ENCODE data around the gene ARMC5. TPM values are rescaled to one million over a fixed set of nuclear protein-coding genes. Genes with fewer than 3 reads are reported as not detected.
"Not testable (repeated sequence)": the region's sequence is repeated elsewhere in the genome, so short reads cannot be mapped to it uniquely, and the experiment has no call there.

Gene ARMC5
- total and polyA plus RNA-seq, 4 experiments from 2014 or later, result 4.3 to 7.0 (median 6.3) TPM

DNA sequence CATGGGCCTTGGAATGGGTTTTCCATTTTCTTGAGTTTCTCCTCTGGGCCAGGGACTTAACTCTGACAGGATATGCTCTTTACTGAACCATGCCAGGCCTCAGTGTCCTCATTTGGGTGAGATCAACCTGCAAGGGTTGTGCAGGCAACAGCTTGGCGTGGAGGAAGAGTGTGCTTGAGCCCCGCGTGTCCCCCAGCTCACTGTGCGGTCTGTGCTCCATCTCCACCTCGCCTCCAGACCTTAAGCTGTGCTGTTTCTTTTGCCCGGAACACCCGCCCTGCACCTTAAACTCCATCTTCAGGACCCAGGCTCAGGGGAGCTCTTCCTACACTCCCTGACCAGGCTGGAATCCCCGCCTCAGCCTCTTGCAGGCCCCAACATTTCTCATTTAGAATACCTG lies 39.2 kb downstream of the ARMC5 start:
- no peak overlapping the region for H3K27ac ChIP-seq (ENCODE audit: low read depth, low read length)
- peaks cover 0 to 12% (median 2%) of the 10 kb centered on the region in 4 donors for H3K4me1 Mint-ChIP-seq
- H3K4me1 ChIP-seq (ENCODE audit: insufficient read depth, low read length), result no peaks in the 10 kb centered on the region
- peaks cover 22 to 44% of the 10 kb centered on the region in 2 donors for H3K36me3 Mint-ChIP-seq
- peak overlapping the region in 1 of 7 donors; percentile 29 for H3K27ac Mint-ChIP-seq
- CTCF ChIA-PET (ENCODE audit: partially characterized antibody), result interaction anchor here (1.2 kb wide), 1 partner anchor 38 kb away, joined by 5 read pairs; no protein-coding TSS in a partner anchor
- POLR2A ChIA-PET (ENCODE audit: partially characterized antibody), result interaction anchor here (1.1 to 4.0 kb wide), 2 partner anchors 8 to 10 kb away, joined by 3 to 15 read pairs; partner anchors contain the start of gene RUSF1
- peaks cover 23% of the 10 kb centered on the region for H3K36me3 ChIP-seq (ENCODE audit: insufficient read depth, low read length)
- intact Hi-C loops (cut with micrococcal nuclease), result no loop called here
- no peaks in the 10 kb centered on the region for H3K27me3 Mint-ChIP-seq
- no peaks in the 10 kb centered on the region for H3K9me3 ChIP-seq (ENCODE audit: control insufficient read depth in 1 of 2, low read length in 2 of 2)
- H3K4me3 ChIP-seq (ENCODE audit: low read length in 2 of 2), result no peak overlapping the region
- H3K27me3 ChIP-seq (ENCODE audit: insufficient read depth, low read length), result no peaks in the 10 kb centered on the region
- no peak overlapping the region for H3K4me3 Mint-ChIP-seq
- H3K9me3 Mint-ChIP-seq, result no peaks in the 10 kb centered on the region
- DNase-seq, result no peak

DNA sequence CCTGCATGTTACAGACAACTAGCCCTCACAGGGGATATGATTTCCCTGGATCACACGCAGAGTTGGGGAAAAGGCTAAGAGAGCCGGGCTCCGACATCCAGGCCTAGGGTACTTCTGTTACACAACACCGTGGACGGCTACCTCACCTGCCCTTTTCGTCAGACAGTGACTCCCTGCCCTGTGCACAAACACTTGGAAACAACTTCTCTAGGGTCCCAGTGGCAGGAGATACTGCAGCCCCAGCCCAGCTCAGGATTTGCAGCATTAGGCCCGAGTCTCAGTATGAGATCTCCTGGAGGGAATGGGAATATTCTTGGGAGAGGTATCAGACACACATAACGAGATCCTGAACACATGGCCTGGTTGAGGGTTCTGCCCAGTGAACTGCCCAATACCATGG lies 40.6 kb downstream of the ARMC5 start:
- no peak overlapping the region for H3K27ac ChIP-seq (ENCODE audit: low read depth, low read length)
- no peak overlapping the region for H3K27ac Mint-ChIP-seq
- H3K4me3 Mint-ChIP-seq, result no peak overlapping the region
- ChIA-PET CTCF (ENCODE audit: partially characterized antibody) (interaction anchor here (1.0 kb wide), 1 partner anchor 39 kb away, joined by 3 read pairs; no protein-coding TSS in a partner anchor), POLR2A (ENCODE audit: partially characterized antibody) (interaction anchor here (1.4 to 4.0 kb wide), 2 partner anchors 8 to 12 kb away, joined by 6 to 15 read pairs; partner anchors contain the start of gene RUSF1)
- no peaks in the 10 kb centered on the region for H3K27me3 Mint-ChIP-seq
- peaks cover 22 to 48% of the 10 kb centered on the region in 2 donors for H3K36me3 Mint-ChIP-seq
- peaks cover 23% of the 10 kb centered on the region for H3K36me3 ChIP-seq (ENCODE audit: insufficient read depth, low read length)
- no peaks in the 10 kb centered on the region for H3K9me3 Mint-ChIP-seq
- H3K4me3 ChIP-seq (ENCODE audit: low read length in 2 of 2), result no peak overlapping the region
- intact Hi-C loops (cut with micrococcal nuclease), result no loop called here
- H3K4me1 Mint-ChIP-seq, result peaks cover 3 to 12% (median 5%) of the 10 kb centered on the region in 4 donors
- no peaks in the 10 kb centered on the region for H3K9me3 ChIP-seq (ENCODE audit: control insufficient read depth in 1 of 2, low read length in 2 of 2)
- H3K4me1 ChIP-seq (ENCODE audit: insufficient read depth, low read length), result no peaks in the 10 kb centered on the region
- no peak for DNase-seq
- H3K27me3 ChIP-seq (ENCODE audit: insufficient read depth, low read length), result no peaks in the 10 kb centered on the region

DNA sequence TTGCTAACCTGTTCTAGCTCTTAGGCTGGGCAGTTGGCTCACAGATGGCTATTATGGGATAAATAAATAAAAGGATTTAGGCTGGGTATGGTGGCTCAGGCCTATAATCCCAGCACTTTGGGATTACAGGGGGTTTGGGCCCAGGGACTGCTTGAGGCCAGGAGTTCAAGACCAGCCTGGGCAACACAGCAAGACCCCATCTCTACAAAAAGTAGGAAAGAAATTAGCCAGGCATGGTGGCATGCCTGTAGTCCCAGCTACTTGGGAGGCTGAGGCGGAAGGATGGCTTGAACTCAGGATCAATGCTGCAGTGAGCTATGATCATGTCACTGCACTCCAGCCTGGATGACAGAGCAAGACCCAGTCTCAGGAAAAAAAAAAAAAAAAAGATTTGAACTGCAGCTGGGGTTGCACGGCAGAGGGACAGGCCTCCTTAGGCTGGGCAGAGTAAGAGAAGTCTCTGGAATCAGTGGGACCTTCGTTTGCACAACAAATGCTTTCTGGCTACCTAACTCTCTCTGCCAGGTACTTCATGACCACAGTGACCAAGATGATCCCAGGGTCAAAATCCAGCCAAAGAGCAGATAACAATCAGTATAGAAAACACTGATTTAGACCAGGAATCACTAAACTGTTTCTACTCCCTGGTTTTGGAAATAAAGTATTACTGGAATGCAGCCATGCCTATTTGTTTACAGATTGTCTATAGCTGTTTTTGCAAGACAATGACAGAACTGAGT lies 42.1 kb downstream of the ARMC5 start:
- peak overlapping the region in 2 of 7 donors; percentile 7 to 61 for H3K27ac Mint-ChIP-seq
- H3K4me1 Mint-ChIP-seq, result peaks cover 7 to 27% (median 17%) of the 10 kb centered on the region in 4 donors
- POLR2A ChIA-PET (ENCODE audit: partially characterized antibody), result interaction anchor here (0.9 to 1.4 kb wide), 3 partner anchors 9 to 42 kb away, joined by 3 to 6 read pairs (median 3); partner anchors contain the start of gene ARMC5
- no peaks in the 10 kb centered on the region for H3K9me3 Mint-ChIP-seq
- H3K27me3 Mint-ChIP-seq, result no peaks in the 10 kb centered on the region
- H3K4me3 ChIP-seq (ENCODE audit: low read length in 2 of 2), result no peak overlapping the region
- H3K27ac ChIP-seq (ENCODE audit: low read depth, low read length), result no peak overlapping the region
- no peak overlapping the region for H3K4me3 Mint-ChIP-seq
- H3K36me3 Mint-ChIP-seq, result peaks cover 22 to 47% of the 10 kb centered on the region in 2 donors
- peaks cover 7% of the 10 kb centered on the region for H3K4me1 ChIP-seq (ENCODE audit: insufficient read depth, low read length)
- H3K36me3 ChIP-seq (ENCODE audit: insufficient read depth, low read length), result peaks cover 23% of the 10 kb centered on the region
- DNase-seq, result no peak
- CTCF ChIA-PET (ENCODE audit: partially characterized antibody), result interaction anchor here (0.8 to 1.0 kb wide), 2 partner anchors 16 to 43 kb away, joined by 3 read pairs; no protein-coding TSS in a partner anchor
- no peaks in the 10 kb centered on the region for H3K9me3 ChIP-seq (ENCODE audit: control insufficient read depth in 1 of 2, low read length in 2 of 2)
- no peaks in the 10 kb centered on the region for H3K27me3 ChIP-seq (ENCODE audit: insufficient read depth, low read length)
- intact Hi-C loops (cut with micrococcal nuclease), result no loop called here

DNA sequence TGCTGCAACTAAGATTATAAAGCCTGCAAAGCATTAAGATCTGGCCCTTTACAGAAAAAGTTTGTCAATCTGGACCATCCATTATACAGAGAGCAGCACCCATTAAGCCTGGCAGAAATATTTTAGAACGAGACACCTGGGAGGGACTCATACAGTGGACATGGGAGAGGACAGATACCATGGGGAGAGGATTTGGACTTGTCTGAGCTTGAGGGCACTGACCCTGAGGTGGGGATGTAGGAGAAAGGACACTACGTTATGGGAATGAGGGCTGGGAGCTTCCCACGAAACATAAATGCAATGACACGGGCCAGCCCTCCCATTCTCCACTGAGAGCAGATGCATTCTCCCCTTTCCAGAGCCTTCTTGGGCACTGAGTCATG lies 42.7 kb downstream of the ARMC5 start:
- peaks cover 23% of the 10 kb centered on the region for H3K36me3 ChIP-seq (ENCODE audit: insufficient read depth, low read length)
- peak overlapping the region in 2 of 7 donors; percentile 7 to 61 for H3K27ac Mint-ChIP-seq
- no peak overlapping the region for H3K27ac ChIP-seq (ENCODE audit: low read depth, low read length)
- no peak overlapping the region for H3K4me3 ChIP-seq (ENCODE audit: low read length in 2 of 2)
- no peaks in the 10 kb centered on the region for H3K9me3 ChIP-seq (ENCODE audit: control insufficient read depth in 1 of 2, low read length in 2 of 2)
- peaks cover 22 to 47% of the 10 kb centered on the region in 2 donors for H3K36me3 Mint-ChIP-seq
- CTCF ChIA-PET (ENCODE audit: partially characterized antibody), result interaction anchor here (1.4 kb wide), 1 partner anchor 59 kb away, joined by 3 read pairs; the partner anchor contains the start of gene ZNF843
- peaks cover 8 to 30% (median 20%) of the 10 kb centered on the region in 4 donors for H3K4me1 Mint-ChIP-seq
- H3K9me3 Mint-ChIP-seq, result no peaks in the 10 kb centered on the region
- no peak overlapping the region for H3K4me3 Mint-ChIP-seq
- intact Hi-C loops (cut with micrococcal nuclease), result no loop called here
- POLR2A ChIA-PET (ENCODE audit: partially characterized antibody), result interaction anchor here (1.0 kb wide), 1 partner anchor 9 kb away, joined by 3 read pairs; no protein-coding TSS in a partner anchor
- H3K27me3 ChIP-seq (ENCODE audit: insufficient read depth, low read length), result no peaks in the 10 kb centered on the region
- DNase-seq, result no peak
- peaks cover 13% of the 10 kb centered on the region for H3K4me1 ChIP-seq (ENCODE audit: insufficient read depth, low read length)
- H3K27me3 Mint-ChIP-seq, result no peaks in the 10 kb centered on the region

DNA sequence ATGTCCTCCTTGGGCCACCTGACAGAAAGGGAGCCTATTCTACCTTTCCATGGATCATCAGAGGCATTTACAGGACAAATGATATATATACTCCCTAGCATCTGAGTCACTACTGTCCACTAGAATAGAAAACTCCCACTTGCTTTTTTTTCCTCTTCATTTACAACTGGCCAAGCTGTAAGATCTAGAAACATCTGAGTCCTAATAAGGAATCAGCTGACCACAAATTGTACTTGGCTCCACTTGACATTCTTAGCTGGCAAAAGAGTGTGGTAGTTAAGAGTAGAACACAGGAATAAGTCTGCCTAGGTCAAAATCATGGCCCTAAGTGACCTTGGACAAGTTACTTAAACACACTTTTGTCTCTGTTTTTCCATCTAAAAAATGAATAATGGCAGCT lies 43.7 kb downstream of the ARMC5 start:
- Histone ChIP-seq H3K36me3 (ENCODE audit: insufficient read depth, low read length) (peaks cover 19% of the 10 kb centered on the region), H3K4me1 (ENCODE audit: insufficient read depth, low read length) (peaks cover 20% of the 10 kb centered on the region), H3K27ac (ENCODE audit: low read depth, low read length) (no peak overlapping the region), H3K9me3 (ENCODE audit: control insufficient read depth in 1 of 2, low read length in 2 of 2) (no peaks in the 10 kb centered on the region), H3K27me3 (ENCODE audit: insufficient read depth, low read length) (no peaks in the 10 kb centered on the region), H3K4me3 (ENCODE audit: low read length in 2 of 2) (no peak overlapping the region)
- Mint-ChIP-seq H3K27ac (peak overlapping the region in 2 of 7 donors; percentile 43 to 82), H3K27me3 (no peaks in the 10 kb centered on the region), H3K9me3 (no peaks in the 10 kb centered on the region), H3K4me1 (peaks cover 13 to 39% (median 27%) of the 10 kb centered on the region in 4 donors), H3K36me3 (peaks cover 12 to 45% of the 10 kb centered on the region in 2 donors), H3K4me3 (no peak overlapping the region)
- CTCF ChIA-PET (ENCODE audit: partially characterized antibody), result interaction anchor here (1.4 kb wide), 1 partner anchor 60 kb away, joined by 3 read pairs; the partner anchor contains the start of gene ZNF843
- POLR2A ChIA-PET (ENCODE audit: partially characterized antibody), result interaction anchor here (0.9 kb wide), 1 partner anchor 26 kb away, joined by 4 read pairs; no protein-coding TSS in a partner anchor
- no peak for DNase-seq
- intact Hi-C loops (cut with micrococcal nuclease), result no loop called here

DNA sequence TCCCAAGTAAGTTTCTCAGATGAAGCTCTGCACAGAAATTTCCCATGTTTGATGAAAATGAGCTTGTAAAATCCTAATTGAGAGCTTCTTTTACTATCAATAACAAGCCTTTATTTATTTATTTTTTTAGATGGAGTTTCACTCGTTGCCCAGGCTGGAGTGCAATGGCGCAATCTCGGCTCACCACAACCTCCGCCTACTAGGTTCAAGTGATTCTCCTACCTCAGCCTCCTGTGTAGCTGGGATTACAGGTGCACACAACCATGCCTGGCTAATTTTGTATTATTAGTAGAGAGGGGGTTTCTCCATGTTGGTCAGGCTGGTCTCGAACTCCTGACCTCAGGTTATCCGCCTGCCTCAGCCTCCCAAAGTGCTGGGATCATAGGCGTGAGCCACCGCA lies 44.3 kb downstream of the ARMC5 start:
- ChIA-PET CTCF (ENCODE audit: partially characterized antibody) (interaction anchor here (0.6 to 1.4 kb wide), 2 partner anchors 12 to 61 kb away, joined by 3 read pairs; partner anchors contain the start of gene ZNF843), POLR2A (ENCODE audit: partially characterized antibody) (interaction anchor here (0.6 to 0.9 kb wide), 2 partner anchors 26 to 83 kb away, joined by 3 to 4 read pairs; no protein-coding TSS in a partner anchor)
- Histone ChIP-seq H3K4me1 (ENCODE audit: insufficient read depth, low read length) (peaks cover 20% of the 10 kb centered on the region), H3K36me3 (ENCODE audit: insufficient read depth, low read length) (peaks cover 14% of the 10 kb centered on the region)
- H3K4me3 Mint-ChIP-seq; H3K27me3 Mint-ChIP-seq; H3K9me3 Mint-ChIP-seq; H3K9me3 ChIP-seq (ENCODE audit: control insufficient read depth in 1 of 2, low read length in 2 of 2); DNase-seq; H3K27me3 ChIP-seq (ENCODE audit: insufficient read depth, low read length); intact Hi-C loops (cut with micrococcal nuclease); H3K27ac ChIP-seq (ENCODE audit: low read depth, low read length); H3K4me3 ChIP-seq (ENCODE audit: low read length in 2 of 2): not testable (repeated sequence)
- peak overlapping the region in 1 of 7 donors; percentile 60 for H3K27ac Mint-ChIP-seq
- H3K4me1 Mint-ChIP-seq, result peaks cover 13 to 42% (median 29%) of the 10 kb centered on the region in 4 donors
- H3K36me3 Mint-ChIP-seq, result peaks cover 11 to 47% of the 10 kb centered on the region in 2 donors

DNA sequence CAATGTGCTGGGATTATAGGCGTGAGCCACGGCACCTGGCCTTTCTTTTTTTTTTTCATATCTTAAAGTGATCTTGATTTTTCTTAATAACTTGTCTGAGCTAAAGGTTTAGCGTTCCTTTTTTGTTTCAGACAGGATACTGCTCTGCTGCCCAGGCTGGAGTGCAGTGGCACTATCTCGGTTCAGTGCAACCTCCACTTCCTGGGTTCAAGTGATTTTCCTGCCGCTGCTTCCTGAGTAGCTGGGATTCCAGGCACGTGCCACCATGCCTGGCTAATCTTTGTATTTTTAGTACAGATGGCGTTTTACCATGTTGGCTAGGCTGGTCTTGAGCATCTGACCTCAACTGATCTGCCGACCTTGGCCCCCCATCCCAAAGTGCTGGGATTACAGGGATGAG lies 44.9 kb downstream of the ARMC5 start:
- peaks cover 5 to 44% of the 10 kb centered on the region in 2 donors for H3K36me3 Mint-ChIP-seq
- CTCF ChIA-PET (ENCODE audit: partially characterized antibody), result no interaction called here
- H3K9me3 Mint-ChIP-seq, result no peaks in the 10 kb centered on the region
- POLR2A ChIA-PET (ENCODE audit: partially characterized antibody), result interaction anchor here (0.6 kb wide), 1 partner anchor 84 kb away, joined by 3 read pairs; no protein-coding TSS in a partner anchor
- Histone ChIP-seq H3K4me3 (ENCODE audit: low read length in 2 of 2) (no peak overlapping the region), H3K27ac (ENCODE audit: low read depth, low read length) (no peak overlapping the region), H3K27me3 (ENCODE audit: insufficient read depth, low read length) (no peaks in the 10 kb centered on the region), H3K9me3 (ENCODE audit: control insufficient read depth in 1 of 2, low read length in 2 of 2) (no peaks in the 10 kb centered on the region), H3K36me3 (ENCODE audit: insufficient read depth, low read length) (peaks cover 8% of the 10 kb centered on the region), H3K4me1 (ENCODE audit: insufficient read depth, low read length) (peaks cover 26% of the 10 kb centered on the region)
- peak overlapping the region in 3 of 7 donors; percentile 25 to 91 (median 78) for H3K27ac Mint-ChIP-seq
- no peaks in the 10 kb centered on the region for H3K27me3 Mint-ChIP-seq
- intact Hi-C loops (cut with micrococcal nuclease), result no loop called here
- H3K4me3 Mint-ChIP-seq, result no peak overlapping the region
- DNase-seq, result no peak
- peaks cover 17 to 48% (median 35%) of the 10 kb centered on the region in 4 donors for H3K4me1 Mint-ChIP-seq
